H1 (cell line): Measurements from ENCODE around the gene LDLRAP1. TPM values are rescaled to one million over a fixed set of nuclear protein-coding genes. Genes with fewer than 3 reads are reported as not detected.

Source experiments
- USF2 ChIP-seq: IDR thresholded peaks from 2 replicates; pipeline ENCODE4 v1.6.1; 2011; ENCODE audit warnings: low read length, improper control_type of control experiment
- polyA plus RNA-seq, 7 experiments: library from polyadenylated mRNA; depleted of rRNA in 3 of 7; stranded (reverse) in 5 of 7; unstranded in 2 of 7; fragments of >200 nt in 5 of 7; fragments of 200-250 nt in 2 of 7; gene quantifications; 1 replicate in 5 of 7; 2 replicates in 1 of 7; 4 replicates in 1 of 7; pipeline versions ENCODE4 v1.2.1 to v1.2.3, GENCODE V29; 2011 to 2013; ENCODE audit warnings: missing spikeins in 2 of 7, mixed read lengths in 2 of 7
- total RNA-seq: library from RNA; stranded (reverse); fragmentation: NEBNext Ultra II Directional; extraction: Animal tissue kit (Norgen Biotek cat#: 25700); gene quantifications from 2 replicates; pipeline ENCODE4 v1.2.1, GENCODE V29; 2021

Gene LDLRAP1
- total and polyA plus RNA-seq, 2 of the 8 experiments (the other 6 are each of a cell fraction or from before 2014, with no cell fraction given): 12.8 to 13.2 TPM

DNA sequence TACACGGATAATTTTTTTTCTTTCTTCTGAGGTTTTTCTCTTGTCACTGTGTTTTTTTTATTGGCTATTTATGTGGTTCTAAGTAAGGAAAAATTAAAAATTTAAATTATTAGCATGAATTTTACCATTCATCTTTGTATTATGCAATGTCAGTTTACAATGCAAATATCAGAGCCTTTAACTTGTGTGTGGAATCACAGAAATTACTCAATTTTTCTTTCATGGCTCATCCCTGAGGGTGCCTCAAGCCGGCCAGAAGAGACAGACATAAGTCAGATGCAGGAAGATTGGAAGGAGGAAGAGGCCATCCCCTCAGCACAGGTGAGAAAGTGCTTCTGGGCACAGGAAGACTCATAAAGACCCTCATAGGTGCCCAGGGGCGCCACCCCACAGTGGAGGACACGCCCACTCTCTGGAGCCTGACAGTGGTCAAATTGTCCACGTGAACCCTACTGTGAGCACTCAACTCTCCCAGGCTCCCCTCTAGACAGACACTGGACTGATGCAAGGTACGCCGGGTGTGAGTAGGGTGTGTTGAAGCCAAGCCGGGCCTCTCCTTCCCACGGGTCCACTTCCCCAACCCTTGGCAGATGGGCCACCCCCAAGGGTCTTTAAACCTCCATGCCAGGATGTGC, 9.5 kb upstream of the LDLRAP1 start (continued):
- TF ChIP-seq USF2: no peak
